ENCODE measurements around the gene SIK3.

The SIK3 gene

GRCh38 chr11:116958246-116958645 is 140.0 kb downstream of the SIK3 start:
- no peak for DNase-seq

GRCh38 chr11:116955949-116956348 is 142.3 kb downstream of the SIK3 start:
- no peak for DNase-seq

GRCh38 chr11:116955548-116955947 is 142.7 kb downstream of the SIK3 start:
- DNase-seq = no peak

- DNase-seq = no peak
These were observed 144.5 kb downstream of the SIK3 start for GRCh38 chr11:116953530-116954285.

GRCh38 chr11:116951762-116952161 is 146.5 kb downstream of the SIK3 start:
- DNase-seq = no peak

GRCh38 chr11:116950210-116950609 is 148.0 kb downstream of the SIK3 start:
- DNase-seq = no peak

- DNase-seq = no peak
These were observed 149.8 kb downstream of the SIK3 start for GRCh38 chr11:116948391-116948790.

- DNase-seq = no peak
These were observed 151.8 kb downstream of the SIK3 start for GRCh38 chr11:116946414-116946813.

GRCh38 chr11:116939499-116939898 is 158.7 kb downstream of the SIK3 start:
- no peak for DNase-seq

- DNase-seq = no peak
These were observed 159.7 kb downstream of the SIK3 start for GRCh38 chr11:116938471-116939070.

GRCh38 chr11:116936754-116937446 is 161.3 kb downstream of the SIK3 start:
- no peak for DNase-seq

GRCh38 chr11:116935514-116935913 is 162.7 kb downstream of the SIK3 start:
- DNase-seq = no peak

- DNase-seq = no peak
These were observed 163.1 kb downstream of the SIK3 start for GRCh38 chr11:116935089-116935488.

GRCh38 chr11:116933961-116934360 is 164.3 kb downstream of the SIK3 start:
- DNase-seq = no peak

GRCh38 chr11:116932181-116932580 is 166.0 kb downstream of the SIK3 start:
- DNase-seq = no peak

- no peak for DNase-seq
These were observed 166.8 kb downstream of the SIK3 start for GRCh38 chr11:116931206-116931953.

- DNase-seq = no peak
These were observed 167.6 kb downstream of the SIK3 start for GRCh38 chr11:116930586-116930985.

- no peak for DNase-seq
These were observed 168.1 kb downstream of the SIK3 start for GRCh38 chr11:116930177-116930576.

- DNase-seq = no peak
These were observed 168.7 kb downstream of the SIK3 start for GRCh38 chr11:116929414-116930090.

- DNase-seq = no peak
These were observed 169.4 kb downstream of the SIK3 start for GRCh38 chr11:116928845-116929244.

- no peak for DNase-seq
These were observed 170.0 kb downstream of the SIK3 start for GRCh38 chr11:116928102-116928777.

Measured in NCI-H1694 treated with DMSO at 0.1 percent for 48 hours (cell line).